GM21423 (cell line): ENCODE data around the gene C22orf15.

Experiments
- ATAC-seq: cut with Tn5 transposase; IDR thresholded peaks from one replicate; pipeline ENCODE4 v1.9.1; 2021; ENCODE audit warnings: mild to moderate bottlenecking, moderate library complexity; ENCODE audit not compliant: unreplicated experiment

Gene C22orf15

GRCh38 chr22:23786752-23787599, 24.2 kb downstream of the C22orf15 start, which contains the start of gene SMARCB1:
SMARCB1 (plus strand) TSS chr22:23786966; CDS start chr22:23787170, 204 bp downstream.
- peak; percentile 71 for ATAC-seq

GRCh38 chr22:23787600-23787896, 24.8 kb downstream of the C22orf15 start:
- peak; percentile 20 for ATAC-seq

GRCh38 chr22:23787910-23788309, 25.1 kb downstream of the C22orf15 start:
- no peak for ATAC-seq

- no peak for ATAC-seq
These were observed 26.3 kb downstream of the C22orf15 start for GRCh38 chr22:23789121-23789520.

GRCh38 chr22:23789638-23790037, 26.8 kb downstream of the C22orf15 start:
- ATAC-seq: no peak

- ATAC-seq: no peak
These were observed 28.3 kb downstream of the C22orf15 start for GRCh38 chr22:23790819-23791737.

GRCh38 chr22:23791738-23792645, 29.2 kb downstream of the C22orf15 start:
- no peak for ATAC-seq

GRCh38 chr22:23793326-23793725, 30.5 kb downstream of the C22orf15 start:
- ATAC-seq: no peak

- ATAC-seq: no peak
These were observed 33.7 kb downstream of the C22orf15 start for GRCh38 chr22:23796461-23796860.

- peak; percentile 64 for ATAC-seq
These were observed 37.8 kb downstream of the C22orf15 start for GRCh38 chr22:23800297-23801237.

- no peak for ATAC-seq
These were observed 38.5 kb downstream of the C22orf15 start for GRCh38 chr22:23801238-23801821.

GRCh38 chr22:23801886-23802377, 39.1 kb downstream of the C22orf15 start:
- ATAC-seq: no peak

- no peak for ATAC-seq
These were observed 40.4 kb downstream of the C22orf15 start for GRCh38 chr22:23803001-23803819.

- ATAC-seq: no peak
These were observed 42.0 kb downstream of the C22orf15 start for GRCh38 chr22:23804781-23805291.

GRCh38 chr22:23806837-23807236, 44.0 kb downstream of the C22orf15 start:
- ATAC-seq: no peak

- no peak for ATAC-seq
These were observed 49.6 kb downstream of the C22orf15 start for GRCh38 chr22:23812378-23812777.
